Measurements from ENCODE around the gene ERBB4. TPM values are rescaled to one million over a fixed set of nuclear protein-coding genes. Genes with fewer than 3 reads are reported as not detected.

ERBB4 gene
- total RNA-seq, 1 donor from 2014 or later = 1.8 TPM

GRCh38 chr2:211833582-211834279 lies 704.9 kb downstream of the ERBB4 start:
- no peaks in the 10 kb centered on the region for H3K9me3 Mint-ChIP-seq (ENCODE audit: unreplicated experiment)
- no peak for TF ChIP-seq CTCF (IDR thresholded peaks at IDR 0.05; ENCODE audit: partially characterized antibody, unreplicated experiment)
- DNase-seq = no peak
- H3K36me3 Mint-ChIP-seq (ENCODE audit: unreplicated experiment) = no peaks in the 10 kb centered on the region
- no peaks in the 10 kb centered on the region for H3K27me3 Mint-ChIP-seq (ENCODE audit: unreplicated experiment)
- H3K27ac Mint-ChIP-seq (ENCODE audit: unreplicated experiment) = no peak overlapping the region
- H3K4me1 Mint-ChIP-seq (ENCODE audit: low read depth, unreplicated experiment) = no peaks in the 10 kb centered on the region
- H3K4me3 Mint-ChIP-seq (ENCODE audit: unreplicated experiment) = no peak overlapping the region

GRCh38 chr2:211829725-211830124 lies 708.9 kb downstream of the ERBB4 start:
- DNase-seq = no peak
- Mint-ChIP-seq H3K36me3 (ENCODE audit: unreplicated experiment) (no peaks in the 10 kb centered on the region), H3K4me1 (ENCODE audit: low read depth, unreplicated experiment) (no peaks in the 10 kb centered on the region)

GRCh38 chr2:211823886-211824479 lies 714.6 kb downstream of the ERBB4 start:
- DNase-seq = no peak
- Mint-ChIP-seq H3K9me3 (ENCODE audit: unreplicated experiment) (no peaks in the 10 kb centered on the region), H3K27ac (ENCODE audit: unreplicated experiment) (no peak overlapping the region), H3K4me3 (ENCODE audit: unreplicated experiment) (no peak overlapping the region), H3K4me1 (ENCODE audit: low read depth, unreplicated experiment) (no peaks in the 10 kb centered on the region), H3K36me3 (ENCODE audit: unreplicated experiment) (no peaks in the 10 kb centered on the region), H3K27me3 (ENCODE audit: unreplicated experiment) (no peaks in the 10 kb centered on the region)
- no peak for TF ChIP-seq CTCF (IDR thresholded peaks at IDR 0.05; ENCODE audit: partially characterized antibody, unreplicated experiment)

More at GRCh38 chr2:211829725-211830124, 708.9 kb downstream of the ERBB4 start:
- H3K9me3 Mint-ChIP-seq (ENCODE audit: unreplicated experiment) = no peaks in the 10 kb centered on the region
- no peak for TF ChIP-seq CTCF (IDR thresholded peaks at IDR 0.05; ENCODE audit: partially characterized antibody, unreplicated experiment)
- H3K27ac Mint-ChIP-seq (ENCODE audit: unreplicated experiment) = no peak overlapping the region
- H3K27me3 Mint-ChIP-seq (ENCODE audit: unreplicated experiment) = no peaks in the 10 kb centered on the region
- H3K4me3 Mint-ChIP-seq (ENCODE audit: unreplicated experiment) = no peak overlapping the region

- no peak for TF ChIP-seq CTCF (IDR thresholded peaks at IDR 0.05; ENCODE audit: partially characterized antibody, unreplicated experiment)
- no peaks in the 10 kb centered on the region for H3K27me3 Mint-ChIP-seq (ENCODE audit: unreplicated experiment)
- H3K4me1 Mint-ChIP-seq (ENCODE audit: low read depth, unreplicated experiment) = peaks cover 6% of the 10 kb centered on the region
- no peaks in the 10 kb centered on the region for H3K36me3 Mint-ChIP-seq (ENCODE audit: unreplicated experiment)
- no peak for DNase-seq
- H3K4me3 Mint-ChIP-seq (ENCODE audit: unreplicated experiment) = no peak overlapping the region
- no peaks in the 10 kb centered on the region for H3K9me3 Mint-ChIP-seq (ENCODE audit: unreplicated experiment)
- H3K27ac Mint-ChIP-seq (ENCODE audit: unreplicated experiment) = no peak overlapping the region
Observed at GRCh38 chr2:211822686-211823335, 715.8 kb downstream of the ERBB4 start.

GRCh38 chr2:211816754-211817153 lies 721.8 kb downstream of the ERBB4 start:
- H3K27ac Mint-ChIP-seq (ENCODE audit: unreplicated experiment) = no peak overlapping the region
- no peak for TF ChIP-seq CTCF (IDR thresholded peaks at IDR 0.05; ENCODE audit: partially characterized antibody, unreplicated experiment)
- no peak for DNase-seq
- no peak overlapping the region for H3K4me3 Mint-ChIP-seq (ENCODE audit: unreplicated experiment)
- H3K36me3 Mint-ChIP-seq (ENCODE audit: unreplicated experiment) = no peaks in the 10 kb centered on the region
- peaks cover 6% of the 10 kb centered on the region for H3K4me1 Mint-ChIP-seq (ENCODE audit: low read depth, unreplicated experiment)
- H3K27me3 Mint-ChIP-seq (ENCODE audit: unreplicated experiment) = no peaks in the 10 kb centered on the region
- H3K9me3 Mint-ChIP-seq (ENCODE audit: unreplicated experiment) = no peaks in the 10 kb centered on the region
